H9 (cell line): ENCODE measurements around the gene ANGEL1. TPM values are rescaled to one million over a fixed set of nuclear protein-coding genes. Genes with fewer than 3 reads are reported as not detected.

Experiments used
- DNase-seq: peaks from one replicate; pipeline ENCODE4 v3.0.0-alpha.2; 2017
- H2AFZ ChIP-seq: one replicate; pipeline ENCODE4 v1.6.1; 2013; ENCODE audit warnings: mild to moderate bottlenecking, low read length, control low read depth, moderate library complexity
- H2AK5ac ChIP-seq: 2 replicates; pipeline ENCODE4 v1.6.1; 2013; ENCODE audit warnings: low read length, control low read depth, mixed read lengths; ENCODE audit not compliant: insufficient read length
- H2BK120ac ChIP-seq: one replicate; pipeline ENCODE4 v1.6.1; 2013; ENCODE audit warnings: low read depth, mild to moderate bottlenecking, low read length, control low read depth, inconsistent platforms; ENCODE audit not compliant: poor library complexity, severe bottlenecking
- H2BK12ac ChIP-seq: 2 replicates; pipeline ENCODE4 v1.6.1; 2013; ENCODE audit warnings: low read length, control low read depth, mixed read lengths, low read depth; ENCODE audit not compliant: insufficient read length
- H2BK15ac ChIP-seq: 2 replicates; pipeline ENCODE4 v1.6.1; 2013; ENCODE audit warnings: low read depth, low read length, control low read depth
- H2BK20ac ChIP-seq: one replicate; pipeline ENCODE4 v1.6.1; 2013; ENCODE audit warnings: low read depth, mild to moderate bottlenecking, low read length, control low read depth, inconsistent platforms; ENCODE audit not compliant: poor library complexity, severe bottlenecking
- H2BK5ac ChIP-seq: 2 replicates; pipeline ENCODE4 v1.6.1; 2013; ENCODE audit warnings: low read length, control low read depth, mixed read lengths; ENCODE audit not compliant: insufficient read length
- H3K14ac ChIP-seq: 2 replicates; pipeline ENCODE4 v1.6.1; 2013; ENCODE audit warnings: low read length, control low read depth; ENCODE audit not compliant: insufficient read depth
- H3K18ac ChIP-seq: 2 replicates; pipeline ENCODE4 v1.6.1; 2013; ENCODE audit warnings: low read depth, mild to moderate bottlenecking, mixed read lengths, low read length, control low read depth; ENCODE audit not compliant: insufficient read length
- H3K23ac ChIP-seq: 2 replicates; pipeline ENCODE4 v1.6.1; 2013; ENCODE audit warnings: low read length, control low read depth, mixed read lengths, low read depth; ENCODE audit not compliant: insufficient read length
- H3K23me2 ChIP-seq: 2 replicates; pipeline ENCODE4 v1.6.1; 2013; ENCODE audit warnings: low read depth, mild to moderate bottlenecking, mixed read lengths, low read length, control low read depth; ENCODE audit not compliant: insufficient read length, poor library complexity, severe bottlenecking
- H3K27ac ChIP-seq: 2 replicates; pipeline ENCODE4 v1.5.1; 2013; ENCODE audit warnings: low read length, control low read depth, mixed read lengths, low read depth; ENCODE audit not compliant: insufficient read length
- H3K27me3 ChIP-seq: 2 replicates; pipeline ENCODE4 v1.6.1; 2013; ENCODE audit warnings: low read length, control low read depth, inconsistent platforms; ENCODE audit not compliant: insufficient read depth
- H3K4ac ChIP-seq: 2 replicates; pipeline ENCODE4 v1.6.1; 2013; ENCODE audit warnings: low read depth, mild to moderate bottlenecking, control low read depth, inconsistent platforms, low read length, moderate library complexity
- H3K4me1 ChIP-seq: 2 replicates; pipeline ENCODE4 v1.6.1; 2013; ENCODE audit warnings: low read length, control low read depth, inconsistent platforms; ENCODE audit not compliant: insufficient read depth
- H3K4me2 ChIP-seq: 2 replicates; pipeline ENCODE4 v1.6.1; 2013; ENCODE audit warnings: low read length, control low read depth, mixed read lengths; ENCODE audit not compliant: insufficient read length, insufficient read depth
- H3K56ac ChIP-seq: 2 replicates; pipeline ENCODE4 v1.6.1; 2013; ENCODE audit warnings: low read depth, mild to moderate bottlenecking, mixed read lengths, low read length, control low read depth; ENCODE audit not compliant: insufficient read length
- H3K79me1 ChIP-seq: 2 replicates; pipeline ENCODE4 v1.6.1; 2013; ENCODE audit warnings: low read depth, mild to moderate bottlenecking, moderate library complexity, low read length, control low read depth, inconsistent platforms; ENCODE audit not compliant: insufficient read depth, poor library complexity, severe bottlenecking
- H3K79me2 ChIP-seq: 2 replicates; pipeline ENCODE4 v1.6.1; 2013; ENCODE audit warnings: low read length, control low read depth, inconsistent platforms; ENCODE audit not compliant: insufficient read depth
- H3K9ac ChIP-seq: 2 replicates; pipeline ENCODE4 v1.6.1; 2013; ENCODE audit warnings: low read length, control low read depth, mixed read lengths; ENCODE audit not compliant: insufficient read length; ENCODE audit errors: extremely low read depth
- H3K9me3 ChIP-seq: one replicate; pipeline ENCODE4 v1.6.1; 2013; ENCODE audit warnings: low read depth, low read length, inconsistent platforms; ENCODE audit not compliant: control insufficient read depth
- H3T11ph ChIP-seq: one replicate; pipeline ENCODE4 v1.6.1; 2013; ENCODE audit warnings: mild to moderate bottlenecking, low read length, control low read depth, inconsistent platforms
- H4K20me1 ChIP-seq: one replicate; pipeline ENCODE4 v1.6.1; 2013; ENCODE audit not compliant: control insufficient read depth, insufficient read length, insufficient read depth
- H4K5ac ChIP-seq: 2 replicates; pipeline ENCODE4 v1.6.1; 2013; ENCODE audit warnings: low read depth, mild to moderate bottlenecking, mixed read lengths, low read length, control low read depth; ENCODE audit not compliant: insufficient read length
- H4K8ac ChIP-seq: replicated peaks from 2 replicates; pipeline ENCODE4 v1.6.1; 2013; ENCODE audit warnings: low read length, control low read depth, mixed read lengths, low read depth; ENCODE audit not compliant: insufficient read length
- H4K91ac ChIP-seq: 2 replicates; pipeline ENCODE4 v1.6.1; 2013; ENCODE audit warnings: low read depth, mild to moderate bottlenecking, moderate library complexity, mixed read lengths, low read length, control low read depth; ENCODE audit not compliant: insufficient read length
- H3K27ac Mint-ChIP-seq, 3 experiments: 2 replicates in 2 of 3; 3 replicates in 1 of 3; pipeline ENCODE4 v1.8.0; 2020 to 2021; ENCODE audit warnings: mixed read lengths in 3 of 3, mild to moderate bottlenecking in 1 of 3, moderate library complexity in 1 of 3
- H3K27me3 Mint-ChIP-seq: 2 replicates; pipeline ENCODE4 v1.8.0; 2021; ENCODE audit warnings: low read depth, mild to moderate bottlenecking, moderate library complexity, mixed read lengths
- H3K36me3 Mint-ChIP-seq, 3 experiments: 2 replicates in 2 of 3; 3 replicates in 1 of 3; pipeline ENCODE4 v1.8.0; 2020 to 2021; ENCODE audit warnings: low read depth in 3 of 3, mixed read lengths in 3 of 3; ENCODE audit not compliant: insufficient read depth in 1 of 3
- H3K4me1 Mint-ChIP-seq, 2 experiments: 2 replicates each; pipeline ENCODE4 v1.8.0; 2020; ENCODE audit warnings: mixed read lengths in 2 of 2
- H3K4me3 Mint-ChIP-seq, 2 experiments: 2 replicates in 1 of 2; 3 replicates in 1 of 2; pipeline ENCODE4 v1.8.0; 2020 to 2021; ENCODE audit warnings: mild to moderate bottlenecking in 2 of 2, mixed read lengths in 2 of 2, moderate library complexity in 1 of 2
- H3K9me3 Mint-ChIP-seq, 2 experiments: 2 replicates in 1 of 2; 3 replicates in 1 of 2; pipeline ENCODE4 v1.8.0; 2020; ENCODE audit warnings: mild to moderate bottlenecking in 2 of 2, mixed read lengths in 2 of 2, moderate library complexity in 1 of 2
- CTCF ChIP-seq: fragments of 200-600 bp; sonication (generic); conservative IDR thresholded peaks from 3 replicates; pipeline ENCODE4 v1.8.0; 2021; ENCODE audit warnings: antibody characterized with exemption, mild to moderate bottlenecking
- WGBS: extraction: QIAGEN DNeasy Blood & Tissue Kit; methylation state at CpG from one replicate; pipeline ENCODE4 v1.1.7; 2013; ENCODE audit warnings: missing lambda C conversion rate, low lambda C conversion rate, mixed read lengths; ENCODE audit not compliant: insufficient read length; ENCODE audit errors: extremely low coverage; 5-methylcytosine and 5-hydroxymethylcytosine counted together
- total RNA-seq: library from RNA; stranded (reverse); gene quantifications from 2 replicates; pipeline ENCODE4 v1.2.1, GENCODE V29; 2021

Gene ANGEL1
- total RNA-seq, 1 experiment from 2014 or later: 21.5 TPM

- no peak overlapping the region for H3T11ph ChIP-seq
These were observed 69.7 kb downstream of the ANGEL1 start for GRCh38 chr14:76742966-76743365.

More at GRCh38 chr14:76742966-76743365, 69.7 kb downstream of the ANGEL1 start:
- Histone ChIP-seq H3K4ac (no peak overlapping the region), H3K27me3 (no peaks in the 10 kb centered on the region), H4K5ac (no peak overlapping the region), H2AFZ (no peak overlapping the region), H3K79me1 (no peaks in the 10 kb centered on the region), H3K14ac (no peak overlapping the region), H3K9ac (no peak overlapping the region), H3K79me2 (no peaks in the 10 kb centered on the region), H3K56ac (no peak overlapping the region), H3K4me2 (no peak overlapping the region), H3K23me2 (no peaks in the 10 kb centered on the region), H3K27ac (no peak overlapping the region), H2BK20ac (no peak overlapping the region), H3K23ac (no peak overlapping the region), H2BK15ac (no peak overlapping the region; the same call in 1 of the 2 replicates), H2BK5ac (no peak overlapping the region), H3K9me3 (no peaks in the 10 kb centered on the region), H2BK120ac (no peak overlapping the region), H2AK5ac (no peak overlapping the region), H3K4me1 (no peaks in the 10 kb centered on the region), H4K8ac (no peak overlapping the region), H4K20me1 (no peaks in the 10 kb centered on the region), H4K91ac (no peak overlapping the region), H3K18ac (no peak overlapping the region), H2BK12ac (no peak overlapping the region)
- Mint-ChIP-seq H3K27ac (no peak overlapping the region), H3K36me3 (peaks cover 8 to 20% (median 14%) of the 10 kb centered on the region in 3 experiments), H3K4me3 (no peak overlapping the region), H3K9me3 (peaks cover 39 to 45% of the 10 kb centered on the region in 2 experiments), H3K4me1 (no peaks in the 10 kb centered on the region), H3K27me3 (peaks cover 17% of the 10 kb centered on the region)
- DNase-seq: no peak
- TF ChIP-seq CTCF: no peak
- no CpG with 5 or more reads among the region's 7 CpGs for WGBS
